NCI-H2196 (cell line): ENCODE measurements around the gene GGPS1.
"Not testable (repeated sequence)": the region's sequence is repeated elsewhere in the genome, so short reads cannot be mapped to it uniquely, and the experiment has no call there.

Experiments used
- DNase-seq: peaks from one replicate; lab custom pipeline; 2025; ENCODE audit not compliant: unreplicated experiment; lab: John Stamatoyannopoulos, UW

Gene GGPS1

DNA sequence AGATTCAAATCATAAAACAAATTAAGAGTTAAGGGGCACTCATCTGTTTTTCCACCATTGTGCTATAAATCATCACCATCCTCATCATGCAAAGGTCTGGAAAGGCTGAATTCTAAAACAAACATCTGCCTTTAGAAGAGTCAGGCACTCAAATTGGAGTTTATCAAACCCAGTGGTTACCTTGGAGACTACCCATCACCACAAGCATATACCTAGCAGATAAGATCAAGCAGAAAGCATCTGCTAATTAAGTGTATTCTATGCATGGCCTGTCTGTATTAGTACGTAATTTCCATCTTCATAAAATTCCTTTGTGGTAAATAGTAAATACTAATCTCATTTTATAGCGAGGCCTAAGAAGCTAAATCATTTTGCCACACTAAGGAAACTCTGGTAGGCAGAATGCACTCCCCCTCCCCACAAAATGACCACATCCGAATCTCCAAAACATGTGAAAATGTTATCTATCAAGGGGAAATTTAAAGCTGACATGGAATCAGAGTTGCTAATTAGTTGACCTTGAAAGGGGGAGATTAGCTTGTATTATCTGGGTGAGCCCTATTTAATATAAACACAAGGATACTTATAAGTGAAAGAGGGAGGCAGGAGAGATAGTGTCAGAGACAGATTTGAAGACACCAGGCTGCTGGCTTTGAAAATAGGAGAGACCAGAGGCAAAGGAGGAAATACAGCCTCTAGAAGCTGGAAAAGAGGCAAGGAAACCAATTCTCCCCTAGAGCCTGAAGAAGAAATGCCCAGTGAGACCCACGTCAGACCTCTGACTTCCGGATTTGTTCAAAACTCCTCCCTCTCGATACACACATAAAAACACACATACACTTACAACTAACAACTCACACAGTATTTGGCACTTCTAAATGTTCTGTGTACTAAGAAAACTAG, 23.6 kb upstream of the GGPS1 start:
- DNase-seq = no peak

- DNase-seq = no peak
These were observed 20.9 kb upstream of the GGPS1 start for GRCh38 chr1:235307158-235308124.

GRCh38 chr1:235309206-235309605, 19.2 kb upstream of the GGPS1 start:
- not testable (repeated sequence) for DNase-seq

DNA sequence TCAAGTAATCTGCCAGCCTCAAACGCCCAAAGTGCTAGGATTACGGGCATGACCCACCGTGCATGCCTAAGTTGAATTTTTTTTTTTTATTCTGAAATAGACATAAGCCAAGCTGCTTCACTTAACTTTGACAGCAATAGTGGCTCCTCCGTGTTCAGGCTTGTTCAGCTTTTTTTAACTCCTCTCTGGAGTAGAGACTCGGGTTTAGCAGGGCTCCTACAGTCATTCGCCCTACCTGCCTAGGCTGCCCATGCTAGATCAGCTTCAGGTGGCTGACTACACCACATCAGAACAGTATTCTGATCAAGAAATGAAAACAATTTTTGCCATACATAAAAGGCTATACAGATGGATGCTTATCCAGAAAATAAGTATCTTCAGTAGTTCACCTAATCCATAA, 15.1 kb upstream of the GGPS1 start:
- DNase-seq = no peak

DNA sequence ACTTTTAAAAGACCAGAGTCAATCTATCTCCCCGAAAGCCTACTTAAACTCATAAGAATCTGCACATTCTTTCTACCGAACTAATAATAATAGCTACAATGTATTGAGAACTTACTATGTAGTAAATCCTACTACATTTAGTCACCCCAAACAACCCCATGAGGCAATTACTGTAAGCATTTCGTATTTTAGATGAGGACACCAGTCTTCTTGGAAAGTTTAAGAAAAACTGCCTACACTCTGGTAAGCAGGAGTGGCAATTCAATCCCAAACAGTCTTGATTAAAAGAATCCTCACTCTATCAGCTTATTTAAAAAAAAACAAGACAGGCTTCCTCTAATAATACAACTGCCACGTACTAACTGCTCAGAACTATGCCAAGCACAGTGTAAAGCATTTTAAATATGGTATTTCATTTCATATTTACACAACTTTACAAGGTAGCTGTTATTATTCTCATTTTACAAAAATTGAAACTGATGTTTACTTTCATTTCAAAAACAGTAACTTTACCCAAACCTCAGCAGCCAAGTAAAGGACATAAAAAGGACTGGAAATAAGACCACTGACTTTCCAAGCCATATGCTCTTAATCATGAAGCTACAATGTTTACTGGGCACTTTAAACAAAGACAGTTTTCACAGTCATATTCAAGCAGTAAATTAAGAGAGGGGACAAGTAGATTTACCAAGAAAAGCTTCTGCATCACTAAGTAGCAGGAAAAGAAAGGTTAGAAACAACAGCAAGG, 14.3 kb upstream of the GGPS1 start:
- no peak for DNase-seq

GRCh38 chr1:235315173-235315572, 13.2 kb upstream of the GGPS1 start:
- no peak for DNase-seq

DNA sequence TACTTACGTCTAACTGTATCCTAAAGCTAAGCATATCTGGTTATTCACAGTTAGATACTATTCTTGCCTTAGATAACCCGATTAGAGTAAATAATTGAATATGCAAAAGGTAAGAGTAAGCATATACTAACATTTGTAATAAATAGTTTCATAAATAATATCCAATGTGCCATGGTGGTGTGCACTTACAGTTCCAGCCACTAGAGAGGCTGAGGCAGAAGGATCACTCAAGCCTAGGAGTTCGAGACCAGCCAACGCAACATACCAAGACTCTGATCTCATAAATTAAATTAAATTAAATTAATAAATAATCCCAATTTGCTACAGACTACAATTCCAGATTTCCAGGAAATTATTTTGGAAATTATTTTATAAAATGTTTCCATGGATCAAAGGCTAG, 12.6 kb upstream of the GGPS1 start:
- no peak for DNase-seq

DNA sequence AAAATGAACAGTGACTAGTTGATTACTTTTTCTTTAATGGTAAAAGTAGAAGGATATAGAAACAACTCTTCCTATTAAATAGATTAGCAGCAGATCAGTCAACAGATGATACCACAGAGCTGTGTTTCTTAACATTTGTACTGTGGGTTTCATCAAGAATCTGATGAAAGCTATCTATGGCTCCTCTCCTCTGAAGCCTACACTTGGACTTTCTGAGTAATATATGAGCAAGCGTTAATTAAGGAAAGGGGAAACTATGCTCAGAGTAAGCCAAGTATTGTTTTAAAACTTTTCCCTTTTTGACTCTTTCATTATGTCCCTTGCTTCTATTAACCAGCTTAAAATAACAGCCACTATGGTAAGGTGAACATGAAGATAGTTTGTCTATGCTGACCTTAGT, 11.2 kb upstream of the GGPS1 start:
- no peak for DNase-seq

DNA sequence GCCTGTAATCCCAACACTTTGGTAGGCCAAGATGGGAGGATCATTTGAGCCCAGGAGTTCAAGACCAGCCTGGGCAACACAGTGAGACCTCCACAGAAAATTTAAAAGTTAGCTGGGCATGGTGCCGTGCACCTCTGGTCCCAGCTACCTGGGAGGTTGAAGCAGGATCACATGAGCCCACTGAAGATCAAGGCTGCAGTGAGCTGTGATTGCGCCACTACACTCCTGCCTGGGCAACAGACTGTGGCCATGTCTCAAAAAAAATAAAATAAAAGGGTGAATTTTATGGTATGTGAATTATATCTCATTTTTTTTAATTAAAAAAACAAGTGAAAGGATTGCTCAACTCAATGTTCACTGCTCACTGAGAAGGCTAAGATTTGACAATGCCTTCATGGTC, 9.1 kb upstream of the GGPS1 start:
- no peak for DNase-seq

DNA sequence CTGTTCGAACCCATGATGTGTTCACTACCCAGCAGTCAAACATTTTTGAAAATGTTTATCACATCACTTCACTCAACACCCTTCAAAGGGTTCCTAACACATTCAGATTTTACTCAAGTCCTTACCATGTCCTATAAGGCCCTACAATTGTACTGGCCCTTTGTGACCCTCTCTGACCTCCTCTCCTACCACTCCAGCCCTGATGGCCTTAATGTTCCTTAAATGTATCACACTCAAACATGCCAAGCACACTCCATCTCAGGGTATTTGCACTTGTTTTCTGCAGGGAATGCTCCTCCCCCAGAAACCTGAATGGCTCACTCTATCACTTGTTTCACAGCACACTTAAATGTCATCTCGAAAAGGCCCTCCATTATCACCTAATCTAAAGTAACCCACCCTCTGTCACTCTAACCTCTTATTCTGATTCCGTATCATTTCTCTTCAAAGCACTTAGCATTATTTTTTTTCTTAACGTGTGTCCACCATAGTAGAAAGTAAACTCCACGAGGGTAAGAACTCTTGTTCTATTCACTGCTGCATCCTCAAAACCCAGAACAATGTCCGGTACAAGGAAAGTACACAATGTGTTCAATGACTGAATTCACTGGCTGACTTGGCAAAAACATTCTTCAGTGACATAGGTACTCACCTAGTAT, 7.7 kb upstream of the GGPS1 start:
- no peak for DNase-seq

DNA sequence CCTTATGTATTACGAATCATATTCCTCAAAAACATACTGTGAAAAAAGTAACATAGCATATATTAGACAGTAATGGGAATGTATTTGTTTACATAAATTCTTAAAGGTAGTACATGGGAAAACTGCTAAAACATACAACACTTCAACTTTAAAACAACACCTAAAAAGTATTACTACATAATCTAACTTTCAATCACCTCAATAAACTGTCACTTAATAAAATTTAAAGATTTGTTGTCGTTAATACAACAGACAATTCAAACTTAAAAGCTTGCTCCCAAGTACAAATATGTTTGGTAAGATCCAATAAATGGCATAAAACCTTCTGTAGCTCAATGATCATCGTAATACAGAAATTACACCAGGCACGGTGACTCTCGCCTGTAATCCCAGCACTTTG, 4.1 kb upstream of the GGPS1 start:
- no peak for DNase-seq

DNA sequence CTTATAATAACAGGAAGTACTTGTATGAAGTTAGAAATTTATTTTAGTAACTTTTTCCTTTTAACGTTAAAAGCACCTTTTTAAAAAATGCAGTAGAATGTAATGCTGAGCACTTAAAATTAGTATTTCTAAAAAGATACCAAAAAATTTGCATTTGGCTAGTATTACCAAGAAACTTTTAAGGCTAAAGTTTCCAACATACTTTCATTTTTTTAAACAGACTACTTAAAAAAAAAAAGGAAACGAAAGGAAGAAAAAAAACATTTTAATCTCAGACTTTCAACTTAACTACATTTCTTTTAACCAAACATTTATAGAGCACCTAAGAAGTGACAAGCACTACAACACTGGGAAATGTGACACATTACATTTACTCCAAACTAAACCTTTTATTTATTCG, 3.2 kb upstream of the GGPS1 start:
- DNase-seq = no peak

DNA sequence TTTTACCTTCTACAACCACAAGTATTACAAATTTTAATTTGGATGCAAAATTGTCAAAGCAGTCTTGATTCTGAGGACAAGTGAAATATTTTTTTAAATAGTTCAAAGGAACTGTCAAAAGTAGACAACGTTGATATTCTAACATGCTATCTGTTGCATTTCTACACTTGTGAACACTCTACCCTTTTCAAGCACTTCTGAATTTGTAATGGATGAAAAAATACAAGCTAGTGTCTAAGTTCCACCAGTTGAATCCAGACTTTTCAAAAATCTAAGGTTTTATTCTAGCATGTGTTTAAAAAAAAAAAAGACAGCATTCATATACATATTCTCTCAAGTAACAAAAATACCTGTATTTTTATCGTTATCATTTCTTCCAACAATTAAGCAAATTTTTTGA, 2.5 kb upstream of the GGPS1 start:
- DNase-seq = no peak

DNA sequence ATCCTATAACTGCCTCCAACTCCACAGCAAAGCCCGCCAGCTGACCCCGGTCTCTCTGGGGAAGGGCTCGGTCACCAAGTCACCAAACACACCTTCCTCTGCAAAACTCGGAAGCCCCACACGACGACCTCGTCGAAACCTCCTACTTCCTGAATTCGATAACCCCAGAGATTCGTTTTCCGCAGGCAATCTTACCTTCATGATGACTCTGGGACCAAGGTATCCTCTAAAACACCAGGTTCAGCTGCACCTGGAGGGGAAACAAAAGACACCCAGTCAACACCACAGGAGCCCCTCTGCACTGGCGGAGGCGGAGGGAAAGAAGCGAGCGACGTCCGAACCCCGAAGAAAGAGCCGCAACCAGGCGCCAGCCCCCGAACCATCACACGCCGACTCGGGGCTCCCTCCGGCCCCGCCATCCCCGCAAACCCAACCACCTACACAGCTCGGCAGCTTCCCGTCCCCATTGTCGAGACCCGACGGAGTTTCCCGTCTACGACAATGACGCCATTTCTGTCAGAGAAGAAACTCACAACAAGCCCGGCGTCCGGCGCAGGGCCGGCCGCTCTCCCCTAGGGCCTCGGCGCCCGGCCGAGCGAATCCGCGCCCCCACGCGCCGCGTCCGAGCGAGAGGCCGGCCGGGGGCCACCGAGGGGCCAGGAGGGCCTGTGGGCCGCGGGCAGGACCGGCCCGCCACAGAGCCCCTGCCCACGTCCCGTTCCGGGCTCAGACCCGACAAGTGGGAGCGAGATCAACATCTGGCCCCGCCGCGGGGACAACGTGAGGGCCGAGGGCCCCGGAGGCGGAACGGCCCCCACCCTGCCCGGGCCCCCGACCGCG, 1.4 kb upstream of the GGPS1 start:
- no peak for DNase-seq

- no peak for DNase-seq
These were observed 655 bp upstream of the GGPS1 start, which contains the start of gene ARID4B for GRCh38 chr1:235327559-235328270. Gene ARID4B (minus strand): TSS chr1:235328179. CDS start chr1:235326919, 1,260 bp downstream.

GRCh38 chr1:235329139-235329902, 951 bp downstream of the GGPS1 start:
- DNase-seq = peak; percentile 9

DNA sequence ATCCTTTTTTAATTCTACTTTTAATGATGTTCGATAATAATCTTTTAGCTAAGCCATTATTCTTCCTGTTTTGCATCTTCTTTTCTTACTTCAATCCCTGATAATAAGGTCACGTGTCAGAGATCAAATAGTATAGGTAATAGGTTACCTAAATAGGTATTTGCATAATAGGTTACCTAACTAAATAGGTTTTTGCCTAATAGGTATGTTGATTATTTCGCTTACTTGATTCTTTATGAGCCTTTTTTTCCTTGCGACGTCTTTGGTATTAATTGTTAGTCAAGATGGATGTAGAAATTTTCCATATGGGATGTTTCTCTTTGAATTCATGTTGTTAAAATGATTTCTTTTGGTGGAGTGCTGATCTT, 2.5 kb downstream of the GGPS1 start:
- DNase-seq = no peak

DNA sequence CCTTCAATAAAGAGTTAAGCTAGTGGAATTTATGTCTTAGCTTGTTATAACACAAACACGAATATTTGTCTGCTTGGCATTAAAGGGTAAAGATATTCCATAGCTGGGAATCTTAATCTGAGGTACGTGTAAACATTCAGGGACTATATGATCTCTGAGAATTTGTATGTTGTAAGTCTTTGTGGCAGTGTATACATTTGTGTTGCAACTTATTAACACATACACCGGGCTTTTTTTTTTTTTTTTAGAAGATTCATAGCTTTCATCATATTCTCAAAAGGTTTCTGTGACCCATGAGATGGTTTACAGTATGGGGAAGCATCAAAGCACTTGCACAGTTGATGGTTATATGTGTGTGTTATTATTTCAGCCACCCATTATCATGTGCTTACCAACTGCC, 3.0 kb downstream of the GGPS1 start:
- no peak for DNase-seq
